GM12872 (cell line): Measurements from ENCODE around the gene ATP9A.

Source experiments
- TF ChIP-seq, protein P1 (sequence below): IDR thresholded peaks from 3 replicates; pipeline ENCODE4 v1.5.1; 2011; ENCODE audit warnings: low read depth, mild to moderate bottlenecking, low read length, moderate library complexity; ENCODE audit not compliant: insufficient read depth

Gene ATP9A

DNA sequence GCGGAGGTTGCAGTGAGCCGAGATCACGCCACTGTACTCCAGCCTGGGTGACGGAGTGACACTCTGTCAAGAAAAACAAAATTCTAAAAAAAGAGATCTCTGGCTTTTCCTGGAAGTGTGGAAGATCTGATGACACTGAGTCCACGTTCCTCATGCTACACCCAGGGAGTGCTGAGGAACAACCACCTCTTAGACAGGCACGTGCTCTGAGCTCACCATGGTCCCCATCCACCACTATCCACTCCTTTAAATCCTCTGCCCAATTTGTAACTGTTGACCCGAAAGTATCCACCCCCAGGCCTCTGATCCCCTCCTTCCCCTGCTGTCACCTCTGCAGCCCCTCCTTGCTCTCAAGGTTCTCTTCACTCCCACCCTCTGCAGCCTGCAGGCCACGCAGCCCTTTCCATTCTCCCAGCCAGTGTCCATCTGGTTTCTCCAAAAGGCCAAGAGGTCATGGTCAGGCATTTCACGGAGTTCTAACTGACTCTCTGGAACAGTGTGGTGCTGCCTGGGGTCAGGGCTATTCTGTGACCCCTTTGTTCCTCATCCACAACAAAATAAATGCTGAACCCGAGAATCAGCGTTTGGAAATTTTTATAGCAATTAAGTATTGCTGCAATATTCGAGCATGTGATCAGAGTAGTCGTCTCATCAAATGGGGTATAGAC is 88.8 kb downstream of the ATP9A start:
- TF ChIP-seq, protein P1, sequence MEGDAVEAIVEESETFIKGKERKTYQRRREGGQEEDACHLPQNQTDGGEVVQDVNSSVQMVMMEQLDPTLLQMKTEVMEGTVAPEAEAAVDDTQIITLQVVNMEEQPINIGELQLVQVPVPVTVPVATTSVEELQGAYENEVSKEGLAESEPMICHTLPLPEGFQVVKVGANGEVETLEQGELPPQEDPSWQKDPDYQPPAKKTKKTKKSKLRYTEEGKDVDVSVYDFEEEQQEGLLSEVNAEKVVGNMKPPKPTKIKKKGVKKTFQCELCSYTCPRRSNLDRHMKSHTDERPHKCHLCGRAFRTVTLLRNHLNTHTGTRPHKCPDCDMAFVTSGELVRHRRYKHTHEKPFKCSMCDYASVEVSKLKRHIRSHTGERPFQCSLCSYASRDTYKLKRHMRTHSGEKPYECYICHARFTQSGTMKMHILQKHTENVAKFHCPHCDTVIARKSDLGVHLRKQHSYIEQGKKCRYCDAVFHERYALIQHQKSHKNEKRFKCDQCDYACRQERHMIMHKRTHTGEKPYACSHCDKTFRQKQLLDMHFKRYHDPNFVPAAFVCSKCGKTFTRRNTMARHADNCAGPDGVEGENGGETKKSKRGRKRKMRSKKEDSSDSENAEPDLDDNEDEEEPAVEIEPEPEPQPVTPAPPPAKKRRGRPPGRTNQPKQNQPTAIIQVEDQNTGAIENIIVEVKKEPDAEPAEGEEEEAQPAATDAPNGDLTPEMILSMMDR = no peak

DNA sequence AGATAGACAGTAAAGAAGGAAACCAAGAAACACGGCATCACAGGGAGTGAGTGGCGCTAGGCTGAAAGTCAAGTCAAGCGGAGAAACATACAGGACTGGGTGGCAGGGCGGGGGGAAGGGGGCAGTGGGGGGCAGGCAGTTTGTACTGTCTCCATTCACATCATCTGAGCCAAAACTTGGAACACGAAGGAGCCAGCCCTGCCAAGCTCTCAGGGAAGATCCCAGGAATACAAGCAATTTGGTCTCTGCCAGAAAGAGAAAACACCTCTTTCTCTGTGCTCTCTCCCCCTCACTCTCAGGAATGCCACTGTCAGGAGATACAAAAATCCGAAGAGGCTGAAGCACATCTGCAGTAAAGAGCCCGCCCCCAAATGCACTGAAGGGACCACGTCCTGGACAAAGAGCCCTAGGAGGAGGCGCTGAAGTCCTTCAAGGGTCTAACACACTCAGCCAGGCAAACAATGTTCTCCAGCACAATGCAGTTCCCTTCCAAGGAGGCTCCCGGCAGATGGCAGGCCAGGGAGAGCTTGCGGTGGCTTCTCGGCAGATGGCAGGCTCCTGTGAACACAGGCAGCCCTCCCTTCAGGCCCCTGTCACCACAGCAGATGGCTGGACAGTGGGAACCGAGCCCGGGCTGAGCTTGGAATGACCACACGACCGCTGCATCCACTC is 90.0 kb downstream of the ATP9A start:
- TF ChIP-seq, protein P1 = no peak

DNA sequence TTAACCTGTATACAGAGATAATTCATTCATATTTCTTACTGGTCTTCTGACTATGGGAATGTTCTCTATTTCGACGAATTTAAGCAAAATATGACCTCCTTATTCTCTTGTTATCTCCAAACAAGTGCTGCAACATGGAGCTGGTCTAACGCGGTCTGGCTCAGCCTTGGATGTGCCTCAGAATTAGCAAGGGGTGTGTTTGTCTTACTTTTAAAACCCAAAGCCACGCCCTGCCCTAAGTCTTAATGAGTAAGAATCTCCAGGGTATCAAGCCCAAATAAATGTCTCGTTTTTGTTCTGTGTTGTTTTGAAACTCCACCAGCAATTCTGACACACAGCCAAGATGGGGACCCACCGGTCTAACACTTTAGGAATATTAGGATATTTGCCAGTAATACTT is 99.2 kb downstream of the ATP9A start:
- TF ChIP-seq, protein P1 = no peak

DNA sequence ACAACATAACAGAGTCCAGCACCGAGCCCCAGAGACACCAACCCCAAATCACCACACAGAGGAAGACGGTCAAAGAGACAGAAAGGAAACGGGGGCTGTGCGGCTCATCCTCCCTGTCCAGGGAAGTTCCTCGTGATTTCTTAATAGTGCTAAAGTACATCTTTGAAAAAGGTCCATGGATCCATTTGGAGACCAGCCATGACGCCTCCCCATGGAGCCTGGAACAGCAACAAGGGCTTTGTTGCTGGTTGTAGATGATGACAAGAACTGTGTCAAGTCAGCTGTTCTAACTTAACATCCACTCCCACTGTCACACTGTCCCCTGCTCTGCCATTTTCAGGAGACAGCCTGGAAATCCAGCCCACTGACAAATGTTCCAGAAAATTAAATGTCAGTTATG is 99.7 kb downstream of the ATP9A start:
- TF ChIP-seq, protein P1 = no peak

DNA sequence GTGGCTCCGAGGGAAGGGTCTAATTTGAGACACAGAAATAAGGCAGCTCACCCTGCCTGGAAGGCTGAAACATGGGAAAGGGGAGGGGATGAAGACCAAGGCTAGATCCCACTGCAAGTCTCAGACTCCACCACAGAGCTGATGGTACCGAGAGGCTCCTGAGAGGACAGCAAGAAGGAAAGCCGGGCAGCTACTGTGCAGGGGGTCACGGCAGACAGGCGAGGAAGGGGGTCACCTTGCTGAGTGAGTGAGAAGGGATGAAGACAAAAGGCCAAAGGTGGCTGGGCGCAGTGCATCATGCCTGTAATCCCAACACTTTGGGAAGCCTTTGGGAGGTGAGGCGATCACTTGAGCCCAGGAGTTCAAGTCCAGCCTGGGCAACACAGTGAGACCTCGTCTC is 100.7 kb downstream of the ATP9A start:
- TF ChIP-seq, protein P1 = no peak

DNA sequence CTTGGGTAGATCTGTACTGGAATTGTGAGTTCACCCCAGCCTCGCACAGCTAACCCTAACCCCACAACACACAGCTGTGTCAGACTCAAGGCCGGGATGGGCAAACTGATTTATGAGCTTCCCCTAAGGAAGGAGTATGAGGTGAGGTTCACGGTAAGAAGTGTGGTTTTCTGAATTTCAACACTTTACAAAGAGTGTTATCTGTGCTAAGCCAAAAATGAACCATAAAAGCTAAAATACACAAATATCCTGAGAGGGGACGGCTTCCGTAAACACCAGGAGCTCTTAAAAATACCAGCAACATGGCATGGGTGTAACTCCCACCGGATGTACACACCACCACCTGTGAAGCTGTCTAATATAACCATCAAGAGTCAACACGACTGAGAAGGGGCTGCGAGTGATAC is 101.2 kb downstream of the ATP9A start:
- TF ChIP-seq, protein P1 = no peak

DNA sequence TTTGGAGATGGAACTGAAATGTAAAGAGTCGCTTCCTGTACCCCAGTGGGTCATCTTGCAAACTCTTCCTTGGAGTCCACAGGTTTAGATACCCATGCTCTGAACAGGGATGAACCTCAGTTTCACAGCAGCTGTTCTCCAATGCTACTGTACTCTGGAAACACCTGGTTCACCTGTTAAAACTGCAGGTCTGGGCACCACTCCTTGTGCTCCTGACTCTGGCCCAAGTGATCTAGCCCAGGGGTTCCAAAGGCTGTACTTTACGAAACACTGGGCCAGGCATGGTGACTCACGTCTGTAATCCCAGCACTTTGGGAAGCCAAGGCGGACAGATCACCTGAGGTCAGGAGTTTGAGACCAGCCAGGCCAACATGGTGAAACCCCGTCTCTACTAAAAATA is 102.1 kb downstream of the ATP9A start:
- TF ChIP-seq, protein P1 = no peak
